ENCODE results near the gene OSBPL2. TPM values are rescaled to one million over a fixed set of nuclear protein-coding genes. Genes with fewer than 3 reads are reported as not detected.

The OSBPL2 gene
- total and polyA plus RNA-seq, 3 donors from 2014 or later = 48.5 to 57.2 (median 49.8) TPM

DNA sequence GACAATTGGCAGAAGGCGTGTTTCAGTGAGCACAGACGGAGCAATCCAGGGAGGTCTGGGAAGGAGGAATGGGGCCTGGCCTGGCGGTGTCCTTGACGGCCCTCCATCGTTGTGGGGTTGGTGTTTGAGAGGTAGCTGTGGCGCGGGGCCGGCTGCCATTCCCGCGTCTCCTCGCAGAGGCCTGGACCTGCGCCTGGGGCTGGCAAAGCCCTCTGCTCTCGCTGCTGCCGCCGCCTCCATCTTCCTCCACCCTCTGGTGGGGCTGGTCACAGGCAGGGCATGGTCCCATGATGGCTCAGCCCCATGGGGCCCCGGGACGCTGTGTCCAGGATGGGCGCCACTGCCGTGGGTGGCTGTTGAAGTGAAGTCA lies 7.6 kb downstream of the OSBPL2 start:
- TF ChIP-seq, protein P1, sequence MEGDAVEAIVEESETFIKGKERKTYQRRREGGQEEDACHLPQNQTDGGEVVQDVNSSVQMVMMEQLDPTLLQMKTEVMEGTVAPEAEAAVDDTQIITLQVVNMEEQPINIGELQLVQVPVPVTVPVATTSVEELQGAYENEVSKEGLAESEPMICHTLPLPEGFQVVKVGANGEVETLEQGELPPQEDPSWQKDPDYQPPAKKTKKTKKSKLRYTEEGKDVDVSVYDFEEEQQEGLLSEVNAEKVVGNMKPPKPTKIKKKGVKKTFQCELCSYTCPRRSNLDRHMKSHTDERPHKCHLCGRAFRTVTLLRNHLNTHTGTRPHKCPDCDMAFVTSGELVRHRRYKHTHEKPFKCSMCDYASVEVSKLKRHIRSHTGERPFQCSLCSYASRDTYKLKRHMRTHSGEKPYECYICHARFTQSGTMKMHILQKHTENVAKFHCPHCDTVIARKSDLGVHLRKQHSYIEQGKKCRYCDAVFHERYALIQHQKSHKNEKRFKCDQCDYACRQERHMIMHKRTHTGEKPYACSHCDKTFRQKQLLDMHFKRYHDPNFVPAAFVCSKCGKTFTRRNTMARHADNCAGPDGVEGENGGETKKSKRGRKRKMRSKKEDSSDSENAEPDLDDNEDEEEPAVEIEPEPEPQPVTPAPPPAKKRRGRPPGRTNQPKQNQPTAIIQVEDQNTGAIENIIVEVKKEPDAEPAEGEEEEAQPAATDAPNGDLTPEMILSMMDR (IDR thresholded peaks at IDR 0.05) = no peak
- no peak for TF ChIP-seq POLR2A (IDR thresholded peaks at IDR 0.05)
- Histone ChIP-seq H3K4me1 (peaks cover 22% of the 10 kb centered on the region), H3K4me3 (no peak overlapping the region), H3K27ac (no peak overlapping the region), H3K36me3 (ENCODE audit: low read depth, missing control alignments) (no peaks in the 10 kb centered on the region), H3K9me3 (no peaks in the 10 kb centered on the region), H3K27me3 (no peaks in the 10 kb centered on the region)
- 91 to 92% methylated on average over 19 of the region's 19 CpGs for WGBS, 2 donors
- intact Hi-C loops (cut with DNase I; ENCODE audit: low total_unique reads) = no loop called here
- DNase-seq = no peak

DNA sequence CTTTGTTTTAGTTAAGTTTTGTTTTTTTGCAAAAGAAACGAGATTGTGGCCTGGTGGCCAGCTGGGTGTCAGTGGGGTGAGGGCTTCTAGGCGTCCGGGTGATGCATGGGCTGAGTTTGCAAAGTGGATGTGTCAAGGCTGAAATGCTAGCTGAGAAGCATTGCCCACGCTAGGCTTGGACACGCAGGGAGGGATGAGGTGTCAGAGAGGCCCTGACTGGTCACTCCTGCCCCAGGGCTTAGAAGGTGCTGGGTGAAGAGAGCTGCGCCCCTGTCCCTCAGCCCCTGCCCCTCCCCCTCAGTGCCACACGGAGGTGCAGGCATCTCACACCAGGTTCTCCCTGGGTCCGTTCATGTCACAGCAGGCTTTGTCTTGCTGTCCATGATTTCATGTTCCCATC lies 8.1 kb downstream of the OSBPL2 start:
- H3K27ac ChIP-seq = no peak overlapping the region
- no peaks in the 10 kb centered on the region for H3K36me3 ChIP-seq (ENCODE audit: low read depth, missing control alignments)
- intact Hi-C loops (cut with DNase I; ENCODE audit: low total_unique reads) = no loop called here
- H3K4me1 ChIP-seq = peaks cover 22% of the 10 kb centered on the region
- TF ChIP-seq, protein P1 (IDR thresholded peaks at IDR 0.05) = no peak
- no peak for TF ChIP-seq POLR2A (IDR thresholded peaks at IDR 0.05)
- 66 to 86% methylated on average over 8 of the region's 8 CpGs for WGBS, 2 donors
- no peaks in the 10 kb centered on the region for H3K9me3 ChIP-seq
- no peak overlapping the region for H3K4me3 ChIP-seq
- no peak for DNase-seq
- H3K27me3 ChIP-seq = no peaks in the 10 kb centered on the region

DNA sequence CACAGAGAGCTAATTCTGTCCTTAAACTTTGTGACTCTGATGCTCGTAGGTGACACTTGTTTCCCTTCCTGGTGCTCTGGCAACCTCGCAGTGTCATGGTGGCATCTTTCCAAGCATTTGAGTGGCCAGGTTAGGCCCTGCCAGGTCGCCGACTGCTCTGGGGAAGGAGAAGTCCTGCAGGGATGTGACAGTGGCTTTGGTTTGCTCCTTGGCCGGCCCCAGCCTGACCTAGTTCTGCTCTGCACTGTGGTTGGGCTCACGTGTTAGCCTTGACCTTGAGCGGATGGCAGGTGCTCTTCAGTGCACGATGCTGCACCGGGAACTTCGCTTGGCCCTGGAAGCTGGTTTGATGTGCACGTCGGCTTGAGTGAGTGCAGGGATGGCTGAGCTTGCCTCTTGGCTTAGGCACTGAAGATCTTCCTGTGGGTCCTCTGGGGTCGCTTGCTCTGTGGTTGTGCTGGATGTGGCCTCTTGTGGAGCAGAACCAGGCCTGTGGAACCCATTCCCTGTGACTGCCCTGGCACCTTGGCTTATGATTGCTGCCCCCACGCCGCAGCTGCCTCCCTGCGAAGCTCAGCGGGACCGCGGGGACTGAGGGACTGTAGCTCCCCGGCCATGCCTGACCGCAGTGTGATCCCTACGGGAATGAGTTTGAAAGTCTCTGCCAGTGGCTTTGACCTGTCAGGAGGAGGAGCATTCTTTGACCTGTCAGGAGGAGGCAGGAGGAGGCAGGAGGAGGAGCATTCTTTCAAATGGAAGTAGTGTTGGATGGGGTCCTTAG lies 8.7 kb downstream of the OSBPL2 start:
- WGBS, 2 donors = 32 to 41% methylated on average over 22 of the region's 22 CpGs

DNA sequence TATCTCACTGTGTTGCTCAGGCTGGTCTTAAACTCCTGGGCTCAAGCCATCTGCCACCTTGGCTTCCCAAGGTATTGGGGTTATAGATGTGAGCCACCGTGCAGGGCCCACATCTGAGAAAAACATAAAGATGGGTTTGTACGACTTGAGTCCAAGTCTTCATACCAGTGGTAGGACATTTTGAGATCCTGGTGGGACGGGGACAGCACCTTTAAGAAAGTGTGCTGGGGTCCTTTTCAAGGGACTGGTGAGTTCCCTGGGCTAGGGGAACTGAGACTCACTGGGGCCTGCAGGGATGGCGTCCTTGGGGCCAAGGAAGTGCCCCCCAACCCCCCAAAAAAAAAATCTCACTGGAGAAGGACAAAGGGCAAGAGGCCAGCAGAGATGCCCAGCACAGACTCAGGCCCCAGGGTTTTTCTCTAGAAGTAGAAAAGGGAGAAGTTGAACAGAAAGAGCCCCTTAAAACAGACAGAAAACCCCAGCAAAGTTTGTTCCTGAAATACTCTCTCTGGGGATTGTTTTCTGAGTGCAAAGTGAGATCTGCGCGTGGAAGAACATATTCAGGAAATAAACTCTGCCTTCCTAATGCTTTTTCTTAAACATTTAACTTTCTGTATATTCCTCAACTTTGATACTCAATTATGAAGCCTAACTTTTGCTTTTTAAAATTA lies 10.7 kb downstream of the OSBPL2 start:
- TF ChIP-seq POLR2A (IDR thresholded peaks at IDR 0.05) = no peak
- TF ChIP-seq, protein P1 (IDR thresholded peaks at IDR 0.05) = no peak
- no peaks in the 10 kb centered on the region for H3K9me3 ChIP-seq
- no peaks in the 10 kb centered on the region for H3K36me3 ChIP-seq (ENCODE audit: low read depth, missing control alignments)
- no peak overlapping the region for H3K27ac ChIP-seq
- no peak overlapping the region for H3K4me3 ChIP-seq
- DNase-seq = no peak
- WGBS, 2 donors = 78 to 83% methylated on average over 6 of the region's 6 CpGs
- intact Hi-C loops (cut with DNase I; ENCODE audit: low total_unique reads) = no loop called here
- peaks cover 21% of the 10 kb centered on the region for H3K4me1 ChIP-seq
- H3K27me3 ChIP-seq = no peaks in the 10 kb centered on the region

More for the DNA sequence above, 8.7 kb downstream of the OSBPL2 start:
- peak; percentile 79 for DNase-seq
- Histone ChIP-seq H3K36me3 (ENCODE audit: low read depth, missing control alignments) (no peaks in the 10 kb centered on the region), H3K4me3 (no peak overlapping the region), H3K27me3 (no peaks in the 10 kb centered on the region), H3K9me3 (no peaks in the 10 kb centered on the region), H3K27ac (no peak overlapping the region), H3K4me1 (peaks cover 22% of the 10 kb centered on the region)
- no peak for TF ChIP-seq POLR2A (IDR thresholded peaks at IDR 0.05)
- TF ChIP-seq, protein P1 (IDR thresholded peaks at IDR 0.05) = no peak
- intact Hi-C loops (cut with DNase I; ENCODE audit: low total_unique reads) = no loop called here

Measured in testis (tissue), 3 donors.